HCT116 (cell line): Measurements from ENCODE around the gene LPAR2.

ENCODE experiments used
- ELF1 ChIP-seq: IDR thresholded peaks from 2 replicates; pipeline ENCODE4 v1.6.1; 2012; ENCODE audit warnings: low read depth, borderline replicate concordance
- EZH2 ChIP-seq: fragments of 200-600 bp; sonication (generic); IDR thresholded peaks from 2 replicates; pipeline ENCODE4 v1.6.1; 2017; ENCODE audit warnings: antibody characterized with exemption, mixed run types
- MAX ChIP-seq: IDR thresholded peaks from 2 replicates; pipeline ENCODE4 v1.6.1; 2012
- POLR2A ChIP-seq: IDR thresholded peaks from 2 replicates; pipeline ENCODE4 v1.7.0; 2011; ENCODE audit warnings: borderline replicate concordance; ENCODE audit not compliant: insufficient read depth, insufficient read length; ENCODE audit errors: extremely low read depth
- POLR2AphosphoS5 ChIP-seq: IDR thresholded peaks from 2 replicates; pipeline ENCODE4 v1.6.1; 2011; ENCODE audit warnings: mild to moderate bottlenecking, low read depth, low read length, moderate library complexity
- RAD21 ChIP-seq: IDR thresholded peaks from 2 replicates; pipeline ENCODE4 v1.6.1; 2012; ENCODE audit warnings: low read depth, mild to moderate bottlenecking
- REST ChIP-seq: IDR thresholded peaks from 2 replicates; pipeline ENCODE4 v1.6.1; 2012; ENCODE audit warnings: low read depth
- SP1 ChIP-seq: IDR thresholded peaks from 2 replicates; pipeline ENCODE4 v1.6.1; 2012; ENCODE audit warnings: low read depth
- TCF7L2 ChIP-seq: IDR thresholded peaks from 2 replicates; pipeline ENCODE4 v1.7.0; 2011; ENCODE audit warnings: borderline replicate concordance, inconsistent platforms; ENCODE audit not compliant: insufficient read depth, insufficient read length; ENCODE audit errors: extremely low read depth
- TF ChIP-seq, protein P1 (sequence below), 3 experiments: fragments of 200-600 bp in 1 of 3; sonication (generic) in 1 of 3; IDR thresholded peaks in 2 of 3; conservative IDR thresholded peaks in 1 of 3; 2 replicates each; pipeline ENCODE4 v1.5.1; 2012 to 2017; ENCODE audit warnings: low read depth in 2 of 3, low read length in 2 of 3, antibody characterized with exemption in 1 of 3, borderline replicate concordance in 1 of 3, control low read depth in 1 of 3, mild to moderate bottlenecking in 1 of 3, mixed read lengths in 1 of 3, mixed run types in 1 of 3, moderate library complexity in 1 of 3; ENCODE audit not compliant: insufficient read depth in 1 of 3

- TF ChIP-seq, protein P1, sequence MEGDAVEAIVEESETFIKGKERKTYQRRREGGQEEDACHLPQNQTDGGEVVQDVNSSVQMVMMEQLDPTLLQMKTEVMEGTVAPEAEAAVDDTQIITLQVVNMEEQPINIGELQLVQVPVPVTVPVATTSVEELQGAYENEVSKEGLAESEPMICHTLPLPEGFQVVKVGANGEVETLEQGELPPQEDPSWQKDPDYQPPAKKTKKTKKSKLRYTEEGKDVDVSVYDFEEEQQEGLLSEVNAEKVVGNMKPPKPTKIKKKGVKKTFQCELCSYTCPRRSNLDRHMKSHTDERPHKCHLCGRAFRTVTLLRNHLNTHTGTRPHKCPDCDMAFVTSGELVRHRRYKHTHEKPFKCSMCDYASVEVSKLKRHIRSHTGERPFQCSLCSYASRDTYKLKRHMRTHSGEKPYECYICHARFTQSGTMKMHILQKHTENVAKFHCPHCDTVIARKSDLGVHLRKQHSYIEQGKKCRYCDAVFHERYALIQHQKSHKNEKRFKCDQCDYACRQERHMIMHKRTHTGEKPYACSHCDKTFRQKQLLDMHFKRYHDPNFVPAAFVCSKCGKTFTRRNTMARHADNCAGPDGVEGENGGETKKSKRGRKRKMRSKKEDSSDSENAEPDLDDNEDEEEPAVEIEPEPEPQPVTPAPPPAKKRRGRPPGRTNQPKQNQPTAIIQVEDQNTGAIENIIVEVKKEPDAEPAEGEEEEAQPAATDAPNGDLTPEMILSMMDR (IDR thresholded peaks at IDR 0.05 in 2 of 3, conservative IDR thresholded peaks at IDR 0.05 in 1 of 3; ENCODE audit: borderline replicate concordance in 1 of 3, insufficient read depth in 1 of 3, low read depth in 2 of 3, low read length in 2 of 3) = no peak; a peak in 1 of 6 replicates
- TF ChIP-seq POLR2A = no peak
- TF ChIP-seq REST = no peak
- no peak for TF ChIP-seq EZH2
- no peak for TF ChIP-seq SP1
- no peak for TF ChIP-seq MAX
- no peak for TF ChIP-seq TCF7L2
- no peak for TF ChIP-seq RAD21
- TF ChIP-seq ELF1 = no peak
- no peak for TF ChIP-seq POLR2AphosphoS5
These were observed 16.0 kb upstream of the LPAR2 start for GRCh38 chr19:19644054-19644388.
